CD1c-positive myeloid dendritic cell (primary cell): ENCODE results near the gene ZBP1.

ENCODE experiments used
- DNase-seq: peaks from one replicate; pipeline ENCODE4 v3.0.0-alpha.2; 2016; ENCODE audit errors: extremely low spot score

The ZBP1 gene

DNA sequence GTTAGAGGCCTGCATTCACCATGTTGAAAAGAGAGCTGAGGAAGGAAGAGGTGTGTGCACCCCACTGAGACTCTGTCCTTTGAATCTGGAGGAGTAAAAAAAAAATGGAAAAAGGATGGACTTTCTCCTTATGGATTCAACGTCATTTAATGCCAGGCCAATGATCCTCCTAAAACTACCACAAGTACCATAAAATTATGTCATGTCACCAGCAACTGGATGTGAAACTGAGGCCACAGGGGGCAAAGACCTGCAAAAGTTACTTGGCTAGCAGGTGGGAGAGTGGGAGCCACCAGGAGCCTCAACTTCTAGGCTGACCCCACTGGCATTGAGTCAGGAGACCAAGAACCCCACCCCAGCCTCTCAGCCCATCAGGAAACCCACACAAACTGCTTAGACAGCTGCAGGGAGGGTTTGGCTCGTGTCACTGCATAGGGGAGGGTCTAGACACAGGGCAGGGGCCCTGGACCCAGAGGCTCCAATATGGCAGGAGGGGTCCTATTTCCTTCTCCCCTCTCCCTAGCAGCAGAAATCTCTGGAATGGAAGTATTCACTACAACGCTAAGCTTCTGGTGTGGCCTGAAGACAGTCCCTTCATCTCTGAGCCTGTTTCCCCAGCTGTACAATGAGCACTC lies 48.3 kb downstream of the ZBP1 start:
- DNase-seq, result no peak

DNA sequence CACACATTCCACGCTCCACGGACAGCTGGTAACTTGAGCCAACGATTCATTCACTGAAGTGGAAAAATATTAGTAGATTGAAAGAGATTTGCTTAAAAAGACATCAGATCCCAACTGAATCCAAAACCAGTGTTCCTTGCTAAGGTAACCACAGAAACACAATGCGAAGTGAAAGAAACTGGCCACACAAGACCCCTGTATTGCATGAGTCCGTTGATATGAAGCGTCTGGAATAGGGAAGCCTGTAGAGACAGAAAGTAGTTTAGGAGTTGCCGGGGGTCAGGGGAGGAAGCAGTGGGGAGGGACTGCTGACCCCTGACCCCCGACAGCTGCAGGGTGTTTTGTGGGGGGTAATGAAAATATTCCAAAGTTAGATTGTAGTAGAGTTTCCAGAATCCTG lies 49.3 kb downstream of the ZBP1 start:
- no peak for DNase-seq

- DNase-seq, result no peak
Observed at GRCh38 chr20:57570145-57570850, 49.9 kb downstream of the ZBP1 start.

DNA sequence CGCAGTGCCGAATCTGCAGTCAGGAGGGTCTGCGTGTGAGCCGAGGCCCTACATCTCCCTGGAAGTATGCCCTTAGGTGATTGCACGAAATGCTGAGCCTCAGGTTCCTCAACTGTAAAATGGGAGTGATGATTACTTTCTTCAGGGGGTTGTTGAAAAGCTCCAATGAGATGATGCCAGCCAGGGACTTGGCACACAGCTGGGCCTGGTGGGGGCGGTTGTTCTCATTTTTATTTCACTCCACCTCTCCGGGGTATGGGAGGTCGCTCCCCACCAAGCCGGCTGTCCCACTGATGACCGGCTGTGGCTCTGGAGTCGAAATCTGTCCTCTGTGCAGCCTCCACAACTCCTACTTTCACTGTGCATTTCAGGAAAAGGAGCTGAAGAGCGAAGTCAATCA lies 51.3 kb downstream of the ZBP1 start:
- DNase-seq, result no peak

GRCh38 chr20:57568088-57568896 lies 51.9 kb downstream of the ZBP1 start:
- DNase-seq, result no peak

DNA sequence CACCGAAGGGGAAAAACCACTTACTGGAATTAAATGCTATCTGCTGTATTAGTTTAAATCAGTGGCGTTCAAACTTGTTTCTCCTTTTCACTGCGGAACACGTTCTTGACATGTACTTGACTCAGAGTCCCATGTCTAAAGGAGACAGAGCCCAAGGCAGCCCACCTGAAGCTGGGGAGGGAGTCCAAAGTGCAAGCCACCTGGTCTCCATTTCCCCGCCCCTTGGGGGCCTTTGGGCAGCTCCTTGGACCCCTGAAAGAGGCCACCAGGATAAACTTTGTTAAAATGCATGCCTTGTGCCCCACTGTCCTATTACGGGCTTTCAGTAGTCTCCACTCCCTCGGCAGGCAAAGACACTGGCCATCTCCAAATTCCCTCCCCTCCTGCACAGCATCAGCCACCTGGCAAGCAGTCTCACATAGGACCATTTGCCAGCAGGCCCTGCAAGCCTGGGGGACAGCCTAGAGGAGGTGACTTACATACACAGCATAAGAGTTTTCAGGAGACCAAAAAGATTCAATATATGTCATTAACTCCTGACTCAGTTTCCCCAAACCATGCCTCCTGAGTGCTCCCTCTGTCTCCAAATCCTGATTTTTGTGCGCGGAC lies 52.7 kb downstream of the ZBP1 start:
- no peak for DNase-seq

GRCh38 chr20:57566803-57567459 lies 53.3 kb downstream of the ZBP1 start:
- DNase-seq, result no peak

DNA sequence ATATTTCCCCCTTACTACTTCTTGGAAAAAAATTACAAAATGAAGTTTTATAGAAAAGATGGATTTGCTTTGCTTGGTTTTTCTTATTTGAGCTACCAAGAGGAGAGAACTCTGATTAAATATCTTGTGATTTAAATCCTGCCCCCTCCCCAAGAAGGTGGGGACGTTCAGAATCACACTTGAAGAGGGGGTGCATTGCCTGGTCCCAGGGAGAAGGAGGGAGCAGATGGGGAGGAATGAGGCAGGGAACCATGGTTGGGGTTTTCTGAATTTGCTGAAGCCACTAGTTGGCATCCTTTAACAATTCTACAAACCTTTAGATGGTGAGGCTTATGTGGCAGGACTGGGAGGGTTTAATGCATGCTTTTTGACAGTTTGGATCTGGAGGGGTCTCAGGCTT lies 53.8 kb downstream of the ZBP1 start:
- DNase-seq, result no peak

DNA sequence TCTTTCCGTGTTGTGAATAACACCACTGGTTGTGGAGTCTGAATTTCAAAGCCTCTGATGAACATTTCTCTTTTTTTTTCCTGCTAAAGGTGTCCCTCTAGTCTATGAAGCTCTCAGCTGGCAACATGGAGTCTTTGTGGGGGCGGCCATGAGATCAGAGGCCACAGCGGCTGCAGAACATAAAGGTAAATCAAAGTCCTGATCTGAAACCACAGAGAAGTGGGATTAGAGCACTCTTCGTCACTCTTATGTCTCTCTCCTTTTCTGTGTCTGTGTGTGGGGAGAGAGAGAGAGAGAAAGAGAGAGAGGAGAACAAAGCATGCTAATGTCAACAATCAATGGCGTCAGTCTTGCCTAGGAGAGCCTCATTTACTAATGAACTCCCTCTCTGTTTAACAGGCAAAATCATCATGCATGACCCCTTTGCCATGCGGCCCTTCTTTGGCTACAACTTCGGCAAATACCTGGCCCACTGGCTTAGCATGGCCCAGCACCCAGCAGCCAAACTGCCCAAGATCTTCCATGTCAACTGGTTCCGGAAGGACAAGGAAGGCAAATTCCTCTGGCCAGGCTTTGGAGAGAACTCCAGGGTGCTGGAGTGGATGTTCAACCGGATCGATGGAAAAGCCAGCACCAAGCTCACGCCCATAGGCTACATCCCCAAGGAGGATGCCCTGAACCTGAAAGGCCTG lies 55.1 kb downstream of the ZBP1 start:
- DNase-seq, result no peak

DNA sequence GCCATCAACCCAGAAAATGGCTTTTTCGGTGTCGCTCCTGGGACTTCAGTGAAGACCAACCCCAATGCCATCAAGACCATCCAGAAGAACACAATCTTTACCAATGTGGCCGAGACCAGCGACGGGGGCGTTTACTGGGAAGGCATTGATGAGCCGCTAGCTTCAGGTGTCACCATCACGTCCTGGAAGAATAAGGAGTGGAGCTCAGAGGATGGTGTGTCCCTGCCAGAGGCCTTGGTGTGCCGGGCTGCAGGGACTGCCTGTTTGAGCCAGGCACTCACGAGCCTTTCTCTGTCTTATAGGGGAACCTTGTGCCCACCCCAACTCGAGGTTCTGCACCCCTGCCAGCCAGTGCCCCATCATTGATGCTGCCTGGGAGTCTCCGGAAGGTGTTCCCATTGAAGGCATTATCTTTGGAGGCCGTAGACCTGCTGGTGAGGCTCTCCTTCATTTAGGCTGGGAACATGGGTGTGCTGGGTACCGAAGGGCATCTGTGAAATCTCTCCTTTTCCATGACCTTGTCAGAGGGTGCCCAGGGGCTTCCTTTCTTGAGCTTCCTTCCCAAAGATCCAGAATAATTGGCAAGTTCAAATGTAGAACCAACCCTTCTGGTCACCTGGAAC lies 55.9 kb downstream of the ZBP1 start:
- no peak for DNase-seq

DNA sequence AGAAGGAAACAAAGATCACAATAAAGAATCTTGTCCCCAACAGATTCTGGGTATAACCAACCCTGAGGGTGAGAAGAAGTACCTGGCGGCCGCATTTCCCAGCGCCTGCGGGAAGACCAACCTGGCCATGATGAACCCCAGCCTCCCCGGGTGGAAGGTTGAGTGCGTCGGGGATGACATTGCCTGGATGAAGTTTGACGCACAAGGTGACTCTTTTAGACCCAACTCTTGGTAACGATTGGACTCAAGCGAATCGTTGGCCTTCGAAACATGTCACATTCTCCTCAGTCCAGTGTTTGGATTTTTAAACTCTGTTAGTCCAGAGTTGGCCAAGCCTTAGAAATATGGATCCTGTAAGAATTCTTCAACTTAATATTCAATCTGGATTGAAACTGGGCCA lies 56.7 kb downstream of the ZBP1 start:
- no peak for DNase-seq

DNA sequence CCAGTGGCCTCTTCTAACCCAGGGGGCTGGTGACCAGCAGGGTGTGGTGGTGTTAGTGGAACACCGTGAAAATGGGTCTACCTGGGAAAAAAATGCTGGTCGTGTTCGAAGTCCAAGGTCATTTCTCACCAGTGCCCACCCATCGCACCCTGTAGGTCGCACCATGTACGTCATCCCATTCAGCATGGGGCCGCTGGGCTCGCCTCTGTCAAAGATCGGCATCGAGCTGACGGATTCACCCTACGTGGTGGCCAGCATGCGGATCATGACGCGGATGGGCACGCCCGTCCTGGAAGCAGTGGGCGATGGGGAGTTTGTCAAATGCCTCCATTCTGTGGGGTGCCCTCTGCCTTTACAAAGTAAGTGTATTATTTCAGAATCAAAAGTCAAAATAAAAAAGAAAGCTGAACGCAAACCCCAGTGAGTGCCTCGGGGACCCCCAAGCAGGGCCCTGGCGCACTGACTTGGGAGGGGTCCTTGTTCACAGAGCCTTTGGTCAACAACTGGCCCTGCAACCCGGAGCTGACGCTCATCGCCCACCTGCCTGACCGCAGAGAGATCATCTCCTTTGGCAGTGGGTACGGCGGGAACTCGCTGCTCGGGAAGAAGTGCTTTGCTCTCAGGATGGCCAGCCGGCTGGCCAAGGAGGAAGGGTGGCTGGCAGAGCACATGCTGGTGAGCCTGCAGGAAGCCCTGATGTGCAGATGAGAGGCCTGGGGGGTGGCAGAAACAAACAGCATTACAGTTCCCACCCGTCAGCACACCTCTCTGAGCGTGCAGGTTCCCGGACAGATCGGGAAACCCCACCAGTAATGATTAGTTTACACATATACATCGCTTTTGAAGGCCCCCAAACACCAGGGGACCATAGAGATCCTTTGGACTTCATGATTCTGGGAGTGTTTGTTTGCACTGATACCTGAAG lies 57.4 kb downstream of the ZBP1 start:
- DNase-seq, result no peak

DNA sequence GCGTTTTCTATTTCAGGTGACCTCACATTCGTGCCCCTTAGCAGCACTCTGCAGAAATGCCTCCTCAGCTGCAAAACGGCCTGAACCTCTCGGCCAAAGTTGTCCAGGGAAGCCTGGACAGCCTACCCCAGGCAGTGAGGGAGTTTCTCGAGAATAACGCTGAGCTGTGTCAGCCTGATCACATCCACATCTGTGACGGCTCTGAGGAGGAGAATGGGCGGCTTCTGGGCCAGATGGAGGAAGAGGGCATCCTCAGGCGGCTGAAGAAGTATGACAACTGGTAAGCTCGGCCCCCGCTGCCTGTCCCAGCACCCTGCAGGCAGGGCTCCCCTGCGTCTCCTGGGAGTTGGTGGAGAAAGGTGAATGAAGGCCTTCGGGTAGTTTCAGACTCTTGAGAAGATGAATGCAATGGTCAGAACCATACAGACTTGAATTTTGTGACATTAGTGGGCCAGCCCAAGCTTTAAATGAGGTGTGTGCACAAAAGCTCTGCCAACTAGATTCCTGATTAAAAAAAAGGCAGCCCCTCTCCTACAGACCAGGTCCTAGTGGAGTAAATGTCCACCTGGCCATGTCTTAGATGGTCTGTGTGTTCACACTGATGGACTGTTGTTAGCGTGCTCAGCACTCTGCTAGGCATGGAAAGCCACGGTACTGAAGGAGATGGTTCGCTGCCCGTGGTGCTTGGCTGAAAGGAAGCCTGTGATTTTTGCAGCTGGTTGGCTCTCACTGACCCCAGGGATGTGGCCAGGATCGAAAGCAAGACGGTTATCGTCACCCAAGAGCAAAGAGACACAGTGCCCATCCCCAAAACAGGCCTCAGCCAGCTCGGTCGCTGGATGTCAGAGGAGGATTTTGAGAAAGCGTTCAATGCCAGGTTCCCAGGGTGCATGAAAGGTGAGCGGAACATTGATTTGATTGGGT lies 58.6 kb downstream of the ZBP1 start:
- DNase-seq, result no peak

DNA sequence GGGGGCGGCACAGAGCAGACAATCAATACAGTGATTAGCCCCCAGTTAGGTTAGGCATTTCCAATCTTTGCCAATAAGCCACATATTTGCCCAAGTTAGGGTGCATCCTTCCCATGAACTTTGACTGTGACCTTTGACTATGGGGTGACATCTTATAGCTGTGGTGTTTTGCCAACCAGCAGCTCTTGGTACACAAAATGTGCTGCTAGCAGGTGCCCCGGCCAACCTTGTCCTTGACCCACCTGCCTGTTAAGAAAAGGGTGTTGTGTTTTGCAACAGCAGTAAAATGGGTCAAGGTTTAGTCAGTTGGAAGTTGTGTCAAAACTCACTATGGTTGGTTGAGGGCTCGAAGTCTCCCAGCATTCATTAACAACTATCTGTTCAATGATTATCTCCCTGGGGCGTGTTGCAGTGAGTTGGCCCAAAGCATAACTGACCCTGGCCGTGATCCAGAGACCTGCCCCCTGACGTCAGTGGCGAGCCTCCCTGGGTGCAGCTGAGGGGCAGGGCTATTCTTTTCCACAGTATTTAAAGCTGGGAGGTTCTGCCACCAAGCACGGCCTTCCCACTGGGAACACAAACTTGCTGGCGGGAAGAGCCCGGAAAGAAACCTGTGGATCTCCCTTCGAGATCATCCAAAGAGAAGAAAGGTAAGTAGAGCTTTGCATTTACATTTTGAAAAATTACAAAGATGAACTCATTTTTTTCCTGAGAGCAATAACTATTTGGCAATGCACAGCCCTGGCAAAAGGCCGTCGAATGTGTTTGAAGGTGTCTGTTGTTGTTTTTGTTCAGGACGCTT lies 59.5 kb downstream of the ZBP1 start, which contains the start of gene PCK1:
TSS of gene PCK1 (plus strand) at position 557 of the 802 bp plus-strand sequence. CDS start 302 bp downstream, outside the sequence.
- DNase-seq, result no peak

- no peak for DNase-seq
Observed at GRCh38 chr20:57559658-57560553, 60.3 kb downstream of the ZBP1 start.

- DNase-seq, result no peak
Observed at GRCh38 chr20:57559289-57559634, 61.0 kb downstream of the ZBP1 start.
